Hepatocyte (in vitro differentiated cells): ENCODE results near the gene PEX5. TPM values are rescaled to one million over a fixed set of nuclear protein-coding genes. Genes with fewer than 3 reads are reported as not detected.

Experiments used
- DNase-seq: peaks from one replicate; pipeline ENCODE4 v3.0.0-alpha.2; 2016; ENCODE audit warnings: low spot score
- H2AFZ ChIP-seq: fragments of 200-600 bp; sonication (generic); 2 replicates; pipeline ENCODE4 v1.6.0; 2016; ENCODE audit warnings: antibody characterized with exemption, mild to moderate bottlenecking
- H3K27ac ChIP-seq: fragments of 200-600 bp; sonication (generic); 2 replicates; pipeline ENCODE4 v1.5.1; 2016; ENCODE audit warnings: mild to moderate bottlenecking
- H3K27me3 ChIP-seq: fragments of 200-600 bp; sonication (generic); 2 replicates; pipeline ENCODE4 v1.6.1; 2016
- H3K36me3 ChIP-seq: fragments of 200-600 bp; sonication (generic); replicated peaks from 2 replicates; pipeline ENCODE4 v1.5.1; 2016; ENCODE audit warnings: low read depth; ENCODE audit not compliant: insufficient read depth
- H3K4me1 ChIP-seq: fragments of 200-600 bp; sonication (generic); 2 replicates; pipeline ENCODE4 v1.5.1; 2016; ENCODE audit warnings: mild to moderate bottlenecking, moderate library complexity; ENCODE audit not compliant: insufficient read depth
- H3K4me2 ChIP-seq: fragments of 200-600 bp; sonication (generic); 2 replicates; pipeline ENCODE4 v1.6.0; 2016
- H3K4me3 ChIP-seq: fragments of 200-600 bp; sonication (generic); 2 replicates; pipeline ENCODE4 v1.5.1; 2016; ENCODE audit warnings: mild to moderate bottlenecking
- H3K79me2 ChIP-seq: fragments of 200-600 bp; sonication (generic); 2 replicates; pipeline ENCODE4 v1.6.0; 2017; ENCODE audit warnings: mild to moderate bottlenecking
- H3K9me2 ChIP-seq: fragments of 200-600 bp; sonication (generic); replicated peaks from 2 replicates; pipeline ENCODE4 v1.6.0; 2017; ENCODE audit warnings: mild to moderate bottlenecking; ENCODE audit not compliant: insufficient read depth
- H3K9me3 ChIP-seq: fragments of 200-600 bp; sonication (generic); 2 replicates; pipeline ENCODE4 v1.5.1; 2016; ENCODE audit warnings: low read depth, mild to moderate bottlenecking
- H4K20me1 ChIP-seq: fragments of 200-600 bp; sonication (generic); 2 replicates; pipeline ENCODE4 v1.6.0; 2016; ENCODE audit warnings: mild to moderate bottlenecking; ENCODE audit not compliant: insufficient read depth, poor library complexity, severe bottlenecking
- EZH2 ChIP-seq: fragments of 200-600 bp; sonication (generic); IDR thresholded peaks from 2 replicates; pipeline ENCODE4 v1.6.1; 2016; ENCODE audit warnings: antibody characterized with exemption, mild to moderate bottlenecking, borderline replicate concordance
- EZH2phosphoT487 ChIP-seq: fragments of 200-600 bp; sonication (generic); IDR thresholded peaks from one replicate; pipeline ENCODE4 v1.6.1; 2018; ENCODE audit warnings: antibody characterized with exemption, mild to moderate bottlenecking, low read depth, moderate library complexity; ENCODE audit not compliant: unreplicated experiment, severe bottlenecking
- WGBS: methylation state at CpG from one replicate; pipeline ENCODE4 v1.1.6; 2016; ENCODE audit warnings: low lambda C conversion rate; ENCODE audit errors: missing lambda C conversion rate; 5-methylcytosine and 5-hydroxymethylcytosine counted together
- polyA plus RNA-seq: library from polyadenylated mRNA; unstranded; fragments of >200 nt; fragmentation: Nextera tagmentation; extraction: Ambion mirVana; gene quantifications from 2 replicates; pipeline ENCODE4 v1.2.1, GENCODE V29; 2016
- total RNA-seq: library from RNA; depleted of rRNA; stranded (reverse); fragments of >200 nt; gene quantifications from 2 replicates; pipeline ENCODE4 v1.2.3, GENCODE V29; 2014
- TF ChIP-seq, protein P1 (sequence below): fragments of 200-600 bp; sonication (generic); IDR thresholded peaks from 2 replicates; pipeline ENCODE4 v1.5.1; 2016; ENCODE audit warnings: antibody characterized with exemption, mild to moderate bottlenecking; ENCODE audit not compliant: poor library complexity

Gene PEX5
- total and polyA plus RNA-seq, 2 experiments from 2014 or later: 17.3 to 32.6 TPM

DNA sequence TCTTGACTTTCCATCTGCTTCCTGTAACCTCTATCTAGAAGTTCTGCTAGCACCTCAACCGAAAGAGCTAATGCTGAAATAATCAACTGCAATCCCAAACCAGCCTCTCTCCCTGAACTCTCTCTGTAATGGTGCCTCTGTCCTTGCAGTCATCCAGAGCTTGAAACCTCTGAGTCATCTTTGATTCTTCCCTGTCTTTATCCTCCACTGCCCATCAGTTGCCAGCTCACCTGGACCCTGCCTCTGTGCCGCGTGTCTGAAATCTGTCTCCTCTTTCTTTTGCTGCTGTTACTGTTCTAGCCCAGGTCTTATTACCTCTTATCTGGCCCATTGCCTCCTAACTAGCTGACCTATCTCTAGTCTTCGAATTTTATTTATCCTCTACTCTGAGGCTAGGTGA lies 43.8 kb upstream of the PEX5 start:
- TF ChIP-seq EZH2 (no peak), EZH2phosphoT487 (no peak)
- TF ChIP-seq, protein P1, sequence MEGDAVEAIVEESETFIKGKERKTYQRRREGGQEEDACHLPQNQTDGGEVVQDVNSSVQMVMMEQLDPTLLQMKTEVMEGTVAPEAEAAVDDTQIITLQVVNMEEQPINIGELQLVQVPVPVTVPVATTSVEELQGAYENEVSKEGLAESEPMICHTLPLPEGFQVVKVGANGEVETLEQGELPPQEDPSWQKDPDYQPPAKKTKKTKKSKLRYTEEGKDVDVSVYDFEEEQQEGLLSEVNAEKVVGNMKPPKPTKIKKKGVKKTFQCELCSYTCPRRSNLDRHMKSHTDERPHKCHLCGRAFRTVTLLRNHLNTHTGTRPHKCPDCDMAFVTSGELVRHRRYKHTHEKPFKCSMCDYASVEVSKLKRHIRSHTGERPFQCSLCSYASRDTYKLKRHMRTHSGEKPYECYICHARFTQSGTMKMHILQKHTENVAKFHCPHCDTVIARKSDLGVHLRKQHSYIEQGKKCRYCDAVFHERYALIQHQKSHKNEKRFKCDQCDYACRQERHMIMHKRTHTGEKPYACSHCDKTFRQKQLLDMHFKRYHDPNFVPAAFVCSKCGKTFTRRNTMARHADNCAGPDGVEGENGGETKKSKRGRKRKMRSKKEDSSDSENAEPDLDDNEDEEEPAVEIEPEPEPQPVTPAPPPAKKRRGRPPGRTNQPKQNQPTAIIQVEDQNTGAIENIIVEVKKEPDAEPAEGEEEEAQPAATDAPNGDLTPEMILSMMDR: no peak
- WGBS: 73% methylated on average over 4 of the region's 4 CpGs
- no peak overlapping the region for H3K4me2 ChIP-seq
- H3K36me3 ChIP-seq: no peaks in the 10 kb centered on the region
- no peaks in the 10 kb centered on the region for H3K4me1 ChIP-seq
- H3K4me3 ChIP-seq: no peak overlapping the region
- no peaks in the 10 kb centered on the region for H3K79me2 ChIP-seq
- no peaks in the 10 kb centered on the region for H3K9me3 ChIP-seq
- no peaks in the 10 kb centered on the region for H3K9me2 ChIP-seq
- DNase-seq: no peak
- H3K27me3 ChIP-seq: no peaks in the 10 kb centered on the region
- no peaks in the 10 kb centered on the region for H4K20me1 ChIP-seq
- H3K27ac ChIP-seq: no peak overlapping the region
- H2AFZ ChIP-seq: no peak overlapping the region

GRCh38 chr12:7146228-7146627 lies 43.3 kb upstream of the PEX5 start:
- Histone ChIP-seq H3K4me1 (no peaks in the 10 kb centered on the region), H3K27me3 (no peaks in the 10 kb centered on the region), H3K9me3 (no peaks in the 10 kb centered on the region), H3K36me3 (no peaks in the 10 kb centered on the region), H3K9me2 (no peaks in the 10 kb centered on the region), H2AFZ (no peak overlapping the region), H3K4me2 (no peak overlapping the region), H3K79me2 (no peaks in the 10 kb centered on the region), H3K27ac (no peak overlapping the region), H3K4me3 (no peak overlapping the region), H4K20me1 (no peaks in the 10 kb centered on the region)
- no peak for DNase-seq
- TF ChIP-seq EZH2phosphoT487 (no peak), EZH2 (no peak)
- 86% methylated on average over 7 of the region's 7 CpGs for whole genome bisulfite sequencing

GRCh38 chr12:7146906-7147305 lies 42.6 kb upstream of the PEX5 start:
- DNase-seq: no peak
- Histone ChIP-seq H3K27ac (no peak overlapping the region), H3K4me2 (no peak overlapping the region), H3K4me3 (no peak overlapping the region), H3K36me3 (no peaks in the 10 kb centered on the region), H4K20me1 (no peaks in the 10 kb centered on the region), H3K9me2 (no peaks in the 10 kb centered on the region), H3K27me3 (no peaks in the 10 kb centered on the region), H3K79me2 (no peaks in the 10 kb centered on the region), H2AFZ (no peak overlapping the region), H3K4me1 (no peaks in the 10 kb centered on the region), H3K9me3 (no peaks in the 10 kb centered on the region)
- TF ChIP-seq, protein P1: no peak
- TF ChIP-seq EZH2phosphoT487 (no peak), EZH2 (no peak)
- WGBS: 97% methylated on average over 7 of the region's 7 CpGs

GRCh38 chr12:7150356-7150755 lies 39.1 kb upstream of the PEX5 start:
- WGBS: 97% methylated on average over 12 of the region's 12 CpGs
- no peak overlapping the region for H3K27ac ChIP-seq
- no peaks in the 10 kb centered on the region for H3K4me1 ChIP-seq
- no peaks in the 10 kb centered on the region for H3K36me3 ChIP-seq
- no peak for DNase-seq
- no peak overlapping the region for H3K4me3 ChIP-seq
- no peaks in the 10 kb centered on the region for H3K9me3 ChIP-seq
- no peaks in the 10 kb centered on the region for H3K9me2 ChIP-seq
- H3K27me3 ChIP-seq: no peaks in the 10 kb centered on the region
- TF ChIP-seq, protein P1: no peak
- no peak for TF ChIP-seq EZH2
- no peak for TF ChIP-seq EZH2phosphoT487
- H3K4me2 ChIP-seq: no peak overlapping the region
- no peaks in the 10 kb centered on the region for H4K20me1 ChIP-seq
- no peak overlapping the region for H2AFZ ChIP-seq
- no peaks in the 10 kb centered on the region for H3K79me2 ChIP-seq
